ENCODE measurements around the gene RAD21L1.

- TF ChIP-seq CTCF (IDR thresholded peaks at IDR 0.05), result no peak
- no peak for TF ChIP-seq POLR2A (IDR thresholded peaks at IDR 0.05)
- TF ChIP-seq POLR2AphosphoS5 (IDR thresholded peaks at IDR 0.05), result no peak
- no peak for TF ChIP-seq EP300 (IDR thresholded peaks at IDR 0.05)
Observed at GRCh38 chr20:1274485-1275311, 48.9 kb downstream of the RAD21L1 start.

Measured in gastroesophageal sphincter (tissue), 3 donors.